K562 (cell line): ENCODE measurements around the gene OBSL1. TPM values are rescaled to one million over a fixed set of nuclear protein-coding genes. Genes with fewer than 3 reads are reported as not detected.

Experiments used
- ATF4 ChIP-seq: fragments of 450-650 bp; formaldehyde crosslinking; IDR thresholded peaks from 2 replicates; pipeline ENCODE4 v1.4.0; 2022; ENCODE audit warnings: mild to moderate bottlenecking, moderate library complexity
- BCOR ChIP-seq: fragments of 450-650 bp; IDR thresholded peaks from 2 replicates; pipeline ENCODE4 v1.6.1; 2016
- CTBP1 ChIP-seq: fragments of 450-650 bp; IDR thresholded peaks from 2 replicates; pipeline ENCODE4 v1.6.1; 2016; ENCODE audit warnings: borderline replicate concordance
- FOXM1 ChIP-seq, 2 experiments: fragments of 450-650 bp in 1 of 2; sonication (generic) in 1 of 2; formaldehyde crosslinking in 1 of 2; IDR thresholded peaks; 2 replicates each; pipeline versions ENCODE4 v1.6.1 to v1.9.0; 2017 to 2022; ENCODE audit warnings: low read depth in 2 of 2, mild to moderate bottlenecking in 2 of 2, missing genetic modification reagents in 1 of 2, moderate library complexity in 1 of 2
- HCFC1 ChIP-seq: IDR thresholded peaks from 2 replicates; pipeline ENCODE4 v1.6.1; 2012; ENCODE audit warnings: low read depth, low read length, improper control_type of control experiment
- HMBOX1 ChIP-seq: sonication (generic); IDR thresholded peaks from 2 replicates; pipeline ENCODE4 v1.6.1; 2016
- MCM7 ChIP-seq, 2 experiments: fragments of 450-650 bp; IDR thresholded peaks; 2 replicates each; pipeline ENCODE4 v1.6.1; 2016 to 2018
- MTA3 ChIP-seq: fragments of 450-650 bp; formaldehyde crosslinking; IDR thresholded peaks from 2 replicates; pipeline ENCODE4 v1.6.1; 2017; ENCODE audit warnings: mild to moderate bottlenecking, borderline replicate concordance
- NFIC ChIP-seq: fragments of 450-650 bp; IDR thresholded peaks from 2 replicates; pipeline ENCODE4 v1.6.1; 2017; ENCODE audit warnings: mild to moderate bottlenecking, inconsistent platforms
- NR2C2 ChIP-seq, 2 experiments: fragments of 200-800 bp in 1 of 2; sonication (Bioruptor generic) in 1 of 2; sonication (generic) in 1 of 2; formaldehyde crosslinking in 1 of 2; IDR thresholded peaks; 2 replicates each; pipeline versions ENCODE4 v1.6.1 to v1.8.0; 2016 to 2022; ENCODE audit warnings: mild to moderate bottlenecking in 1 of 2, missing compliant biosample characterization in 1 of 2, missing genetic modification characterization in 1 of 2, missing genetic modification reagents in 1 of 2
- PHF20 ChIP-seq: fragments of 450-650 bp; IDR thresholded peaks from 2 replicates; pipeline ENCODE4 v1.6.1; 2018; ENCODE audit not compliant: partially characterized antibody
- SIN3B ChIP-seq: fragments of 450-650 bp; IDR thresholded peaks from 2 replicates; pipeline ENCODE4 v1.6.1; 2017; ENCODE audit warnings: low read depth, mild to moderate bottlenecking, moderate library complexity
- SMAD4 ChIP-seq: fragments of 250-450 bp; sonication (Bioruptor Pico); conservative IDR thresholded peaks from 2 replicates; pipeline ENCODE4 v1.8.0; 2021; ENCODE audit warnings: inconsistent platforms, mild to moderate bottlenecking, moderate library complexity
- TARDBP ChIP-seq: fragments of 450-650 bp; IDR thresholded peaks from 2 replicates; pipeline ENCODE4 v1.6.1; 2016
- XRCC5 ChIP-seq: fragments of 200-400 bp; formaldehyde crosslinking; IDR thresholded peaks from 2 replicates; pipeline ENCODE4 v1.6.1; 2017; ENCODE audit warnings: low read depth, mild to moderate bottlenecking, low read length
- ZNF175 ChIP-seq: fragments of 200-800 bp; sonication (Bioruptor generic); IDR thresholded peaks from 2 replicates; pipeline ENCODE4 v1.6.1; 2016; ENCODE audit warnings: low read depth, mild to moderate bottlenecking, missing genetic modification characterization, missing compliant biosample characterization
- ZNF277 ChIP-seq: fragments of 250-450 bp; sonication (Bioruptor Pico); IDR thresholded peaks from 2 replicates; pipeline ENCODE4 v1.8.0; 2022; ENCODE audit warnings: inconsistent platforms, mild to moderate bottlenecking, moderate library complexity, borderline replicate concordance
- ZNF592 ChIP-seq: fragments of 450-650 bp; IDR thresholded peaks from 2 replicates; pipeline ENCODE4 v1.6.1; 2017; ENCODE audit warnings: antibody characterized with exemption, mild to moderate bottlenecking
- ZZZ3 ChIP-seq: fragments of 450-650 bp; IDR thresholded peaks from 2 replicates; pipeline ENCODE4 v1.6.1; 2016; ENCODE audit warnings: antibody characterized with exemption, mild to moderate bottlenecking, moderate library complexity
- polyA plus RNA-seq, 8 experiments: library from polyadenylated mRNA; depleted of rRNA in 4 of 8; stranded (reverse) in 5 of 8; unstranded in 3 of 8; fragments of >200 nt; fragmentation: Nextera tagmentation in 2 of 8; fragmentation: Illumina TruSeq in 1 of 8; extraction: Ambion mirVana in 2 of 8; extraction: Trizol in 1 of 8; gene quantifications; 2 replicates each; pipeline versions ENCODE4 v1.2.1 to v1.2.3, GENCODE V29; 2011 to 2014; ENCODE audit warnings: inconsistent platforms in 1 of 8, missing spikeins in 1 of 8
- total RNA-seq, 7 experiments: library from RNA; depleted of rRNA in 6 of 7; stranded (reverse); fragments of >200 nt in 6 of 7; fragmentation: Illumina TruSeq in 2 of 7; extraction: Trizol in 2 of 7; gene quantifications; 2 replicates each; pipeline versions ENCODE4 v1.2.1 to v1.2.3, GENCODE V29; 2011 to 2021; ENCODE audit warnings: low replicate concordance in 1 of 7
- TF ChIP-seq, protein P1 (sequence below): sonication (generic); formaldehyde crosslinking; IDR thresholded peaks from 2 replicates; pipeline ENCODE4 v1.8.0; 2022; ENCODE audit warnings: missing genetic modification reagents, mild to moderate bottlenecking, borderline replicate concordance

The OBSL1 gene
- total and polyA plus RNA-seq, 9 of the 15 experiments (the other 6 are each of a cell fraction or from before 2014, with no cell fraction given) = 1.2 to 26.6 (median 8.6) TPM

DNA sequence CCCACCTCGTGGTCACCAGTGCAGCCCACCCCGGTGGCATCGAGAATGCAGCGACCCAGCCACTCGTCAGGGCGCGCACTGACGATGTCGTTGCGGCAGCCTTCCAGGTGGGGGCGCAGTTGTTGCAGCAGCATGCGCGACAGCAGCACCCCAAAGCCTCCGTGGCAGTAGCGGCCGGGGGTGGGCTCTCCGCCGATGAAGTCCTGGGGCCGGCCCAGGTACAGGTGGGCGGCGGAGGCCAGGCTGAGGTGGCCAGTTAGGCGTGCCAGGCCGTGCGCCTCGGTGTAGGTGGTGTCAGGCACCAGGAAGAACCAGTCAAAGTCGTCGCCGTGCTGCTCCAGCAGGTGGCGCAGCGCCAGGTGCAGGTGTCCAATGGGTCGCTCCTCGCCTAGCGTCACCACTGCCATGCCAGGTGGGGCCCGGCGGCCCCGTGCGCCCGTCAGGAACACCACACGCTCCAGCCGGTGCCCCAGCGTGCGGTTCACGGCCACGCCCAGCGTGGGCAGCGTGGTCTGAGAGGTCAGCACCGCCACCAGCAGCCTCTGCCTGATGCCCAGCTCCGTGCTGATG is 29.6 kb downstream of the OBSL1 start (continued):
- TF ChIP-seq ZZZ3 = no peak
- peak; percentile 62 for TF ChIP-seq PHF20
- no peak for TF ChIP-seq MCM7 (IDR thresholded peaks at IDR 0.05)
- TF ChIP-seq SIN3B = peak; percentile 73; the same call in 1 of the 2 replicates
- peak; percentile 88 for TF ChIP-seq ZNF592
- peak; percentile 88; the same call in 1 of the 2 replicates for TF ChIP-seq MTA3
- TF ChIP-seq TARDBP = no peak
- no peak for TF ChIP-seq ATF4
- no peak for TF ChIP-seq ZNF277
- TF ChIP-seq XRCC5 = 0 out of 2 replicates have a peak, but pooled peaks have one; percentile 37
- peak; percentile 73; the same call in 1 of the 2 replicates for TF ChIP-seq SMAD4
- TF ChIP-seq HCFC1 = 0 out of 2 replicates have a peak, but pooled peaks have one; percentile 32
- TF ChIP-seq NFIC = peak; percentile 48; the same call in 1 of the 2 replicates
- TF ChIP-seq HMBOX1 = no peak
- peak; percentile 50; the same call in 1 of the 2 replicates for TF ChIP-seq NR2C2 (CRISPR knock-in tag; IDR thresholded peaks at IDR 0.05)
- no peak for TF ChIP-seq NR2C2 (tag; IDR thresholded peaks at IDR 0.05)
- TF ChIP-seq, protein P1, sequence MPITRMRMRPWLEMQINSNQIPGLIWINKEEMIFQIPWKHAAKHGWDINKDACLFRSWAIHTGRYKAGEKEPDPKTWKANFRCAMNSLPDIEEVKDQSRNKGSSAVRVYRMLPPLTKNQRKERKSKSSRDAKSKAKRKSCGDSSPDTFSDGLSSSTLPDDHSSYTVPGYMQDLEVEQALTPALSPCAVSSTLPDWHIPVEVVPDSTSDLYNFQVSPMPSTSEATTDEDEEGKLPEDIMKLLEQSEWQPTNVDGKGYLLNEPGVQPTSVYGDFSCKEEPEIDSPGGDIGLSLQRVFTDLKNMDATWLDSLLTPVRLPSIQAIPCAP (CRISPR knock-in tag) = peak; percentile 25; the same call in 1 of the 2 replicates
- no peak for TF ChIP-seq ZNF175 (CRISPR knock-in tag)
- no peak for TF ChIP-seq FOXM1 (IDR thresholded peaks at IDR 0.05; ENCODE audit: low read depth)
- peak; percentile 64; the same call in 1 of the 2 replicates for TF ChIP-seq FOXM1 (CRISPR knock-in tag; IDR thresholded peaks at IDR 0.05; ENCODE audit: low read depth)
- peak; percentile 89; the same call in 1 of the 2 replicates for TF ChIP-seq CTBP1
- peak; percentile 57; the same call in 1 of the 2 replicates for TF ChIP-seq BCOR
